D721Med (cell line): ENCODE measurements around the gene CLEC4F.

Source experiments
- DNase-seq: peaks from one replicate; pipeline ENCODE4 v3.0.0; 2011; ENCODE audit warnings: low spot score; ENCODE audit not compliant: insufficient read length
- FAIRE-seq: peaks from 2 replicates; lab custom pipeline; 2011; peaks lifted over from hg19 to GRCh38; lab: Jason Lieb, UNC
- CTCF ChIP-seq: IDR thresholded peaks from 2 replicates; pipeline ENCODE4 v1.5.1; 2012; ENCODE audit warnings: mild to moderate bottlenecking, control low read depth; ENCODE audit not compliant: insufficient read depth; ENCODE audit errors: missing control alignments

The CLEC4F gene

GRCh38 chr2:70851704-70852103, 31.3 kb upstream of the CLEC4F start:
- DNase-seq (no peak), FAIRE-seq (no peak)
- no peak for TF ChIP-seq CTCF

- no peak for DNase-seq
- TF ChIP-seq CTCF, result no peak
- no peak for FAIRE-seq
Observed at GRCh38 chr2:70850925-70851324, 30.5 kb upstream of the CLEC4F start.

DNA sequence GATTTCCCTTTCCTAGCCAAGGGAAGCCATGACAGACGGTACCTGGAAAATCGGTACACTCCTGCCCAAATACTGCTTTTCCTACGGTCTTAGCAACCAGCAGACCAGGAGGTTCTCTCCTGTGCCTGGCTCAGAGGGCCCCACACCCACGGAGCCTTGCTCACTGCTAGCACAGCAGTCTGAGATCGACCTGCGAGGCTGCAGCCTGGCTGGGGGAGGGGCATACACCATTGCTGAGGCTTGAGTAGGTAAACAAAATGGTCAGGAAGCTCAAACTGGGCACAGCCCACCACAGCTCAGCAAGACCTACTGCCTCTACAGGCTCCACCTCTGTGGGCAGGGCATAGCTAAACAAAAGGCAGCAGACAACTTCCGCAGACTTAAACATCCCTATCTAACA, 22.0 kb upstream of the CLEC4F start:
- FAIRE-seq (no peak), DNase-seq (no peak)
- no peak for TF ChIP-seq CTCF

- FAIRE-seq (no peak), DNase-seq (no peak)
- TF ChIP-seq CTCF, result no peak
Observed at GRCh38 chr2:70837980-70838925, 17.9 kb upstream of the CLEC4F start.

DNA sequence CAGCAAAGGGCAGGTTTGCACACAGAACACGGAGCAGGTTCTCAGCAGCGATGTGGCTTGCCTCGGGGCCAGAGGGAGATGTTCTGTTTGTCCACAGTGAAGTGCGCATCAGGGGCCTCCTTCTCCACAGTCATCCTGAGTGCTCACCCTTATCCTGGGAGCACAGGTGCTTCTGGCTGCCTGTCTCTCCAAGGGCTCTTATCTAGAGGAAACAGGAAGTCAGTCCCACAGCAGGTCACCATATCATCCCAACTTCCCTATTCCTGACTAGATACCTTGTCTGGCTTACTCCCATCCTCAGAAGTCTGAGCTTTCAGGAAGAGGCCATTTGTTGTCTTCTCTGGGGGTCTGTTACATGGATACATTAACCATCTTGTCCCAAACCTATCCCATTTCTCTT, 15.2 kb upstream of the CLEC4F start, which contains the start of gene CD207:
Gene CD207, minus strand, starts transcription at position 174 of the 400 bp plus-strand sequence. Its CDS starts 40 bp downstream, at position 134.
- DNase-seq (no peak), FAIRE-seq (no peak)
- no peak for TF ChIP-seq CTCF

DNA sequence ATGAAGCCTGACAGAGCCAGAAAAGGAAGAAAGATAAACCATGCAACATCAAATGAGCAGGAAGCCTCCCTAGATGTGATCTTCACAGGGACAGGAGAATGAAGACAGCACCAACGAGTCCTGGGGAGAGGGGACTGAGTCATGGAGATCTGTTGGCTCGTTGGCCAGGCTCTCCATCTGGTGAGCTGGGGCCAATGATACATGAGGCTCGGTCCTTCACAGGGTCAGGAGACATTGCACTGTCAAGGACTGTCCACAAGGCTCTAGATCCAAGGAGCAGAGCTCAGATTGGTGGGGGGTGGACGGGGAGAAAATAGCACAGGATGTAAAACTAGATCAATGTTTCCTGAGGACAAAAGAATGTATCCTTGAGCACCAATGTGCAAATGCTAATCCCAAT, 14.5 kb upstream of the CLEC4F start:
- TF ChIP-seq CTCF, result no peak
- FAIRE-seq (no peak), DNase-seq (no peak)

DNA sequence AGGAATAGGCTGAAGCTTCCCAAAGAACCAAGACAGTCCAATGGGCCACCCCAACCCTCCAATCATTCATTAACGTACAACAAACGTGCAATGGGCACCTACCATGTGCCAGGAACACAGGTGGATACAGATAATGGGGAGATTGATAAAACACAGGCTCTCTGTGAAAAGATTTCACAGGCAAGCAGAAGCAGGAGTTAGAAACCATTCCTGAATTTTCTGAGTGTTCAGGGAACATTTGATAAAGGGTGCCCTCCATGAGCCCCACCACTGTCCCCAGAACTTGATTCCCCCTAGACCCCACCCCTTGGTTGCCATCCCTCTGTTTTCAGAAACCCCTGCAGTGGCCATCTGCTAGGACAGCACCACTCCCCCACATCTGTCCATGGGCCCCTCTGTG, 13.7 kb upstream of the CLEC4F start:
- FAIRE-seq, result no peak
- DNase-seq, result no peak
- no peak for TF ChIP-seq CTCF
